ENCODE data around the gene GMPPB.

Gene GMPPB

DNA sequence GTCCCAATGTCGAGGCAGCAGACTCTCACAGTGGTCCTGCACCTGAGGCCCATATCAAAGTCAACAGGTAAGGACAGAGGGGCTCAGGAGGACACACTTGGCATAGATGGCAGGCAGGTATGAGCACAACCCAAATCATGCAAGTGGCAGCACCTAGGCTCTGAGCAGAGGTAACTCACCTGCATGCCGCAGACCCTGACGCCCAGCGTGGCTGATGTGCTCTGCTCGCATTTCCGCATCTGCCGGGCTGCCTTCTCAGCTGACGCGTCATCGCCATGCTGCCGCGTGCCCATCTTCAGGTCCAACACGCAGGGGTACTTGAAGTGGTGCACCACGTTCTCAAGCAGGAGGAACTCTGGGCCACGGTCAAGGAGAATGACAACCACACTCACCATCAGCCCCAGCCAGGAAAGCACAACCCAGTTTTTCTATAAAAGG is 4.2 kb upstream of the GMPPB start:
- DNase-seq, result no peak

- DNase-seq, result no peak
These were observed 3.6 kb upstream of the GMPPB start for GRCh38 chr3:49727154-49727923.

GRCh38 chr3:49725906-49726681 is 2.3 kb upstream of the GMPPB start:
- DNase-seq, result no peak

DNA sequence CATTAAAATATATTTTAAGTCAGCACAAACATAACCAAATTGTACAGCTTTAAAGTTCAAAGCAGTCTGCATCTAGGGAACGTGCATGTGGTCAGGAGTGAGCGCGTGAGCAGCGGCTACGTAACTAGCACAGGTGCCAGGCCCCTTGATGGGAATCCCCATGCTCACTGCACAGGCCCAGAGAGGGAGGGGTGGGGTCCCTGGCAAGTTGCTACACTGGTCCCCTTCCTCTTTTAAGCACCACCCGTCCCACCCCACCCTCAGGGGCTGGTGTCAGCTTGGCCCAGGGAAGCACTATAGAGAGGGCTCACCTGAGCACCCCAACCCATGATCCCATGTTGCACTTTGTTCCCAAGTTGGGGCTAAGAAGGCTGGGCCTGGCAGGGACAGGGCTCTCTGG is 835 bp upstream of the GMPPB start:
- no peak for DNase-seq

DNA sequence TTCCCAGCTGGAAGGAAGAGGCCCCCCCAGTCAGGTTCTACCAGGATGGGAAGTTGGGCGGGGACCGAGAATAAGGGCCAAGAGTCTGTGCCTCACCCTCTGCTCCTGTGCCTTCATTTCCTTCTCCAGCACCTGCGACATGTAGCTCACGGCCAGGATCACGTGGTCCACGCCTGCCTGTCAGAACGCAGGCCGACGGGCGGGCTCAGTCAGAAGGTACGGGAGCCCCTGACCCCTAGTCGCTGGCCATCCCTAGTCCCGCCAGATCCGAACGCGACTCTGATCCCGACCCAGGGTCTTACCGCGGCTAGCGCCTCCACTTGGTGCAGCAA is 489 bp downstream of the GMPPB start:
- no peak for DNase-seq

GRCh38 chr3:49722896-49723295 is 855 bp downstream of the GMPPB start:
- DNase-seq, result no peak

DNA sequence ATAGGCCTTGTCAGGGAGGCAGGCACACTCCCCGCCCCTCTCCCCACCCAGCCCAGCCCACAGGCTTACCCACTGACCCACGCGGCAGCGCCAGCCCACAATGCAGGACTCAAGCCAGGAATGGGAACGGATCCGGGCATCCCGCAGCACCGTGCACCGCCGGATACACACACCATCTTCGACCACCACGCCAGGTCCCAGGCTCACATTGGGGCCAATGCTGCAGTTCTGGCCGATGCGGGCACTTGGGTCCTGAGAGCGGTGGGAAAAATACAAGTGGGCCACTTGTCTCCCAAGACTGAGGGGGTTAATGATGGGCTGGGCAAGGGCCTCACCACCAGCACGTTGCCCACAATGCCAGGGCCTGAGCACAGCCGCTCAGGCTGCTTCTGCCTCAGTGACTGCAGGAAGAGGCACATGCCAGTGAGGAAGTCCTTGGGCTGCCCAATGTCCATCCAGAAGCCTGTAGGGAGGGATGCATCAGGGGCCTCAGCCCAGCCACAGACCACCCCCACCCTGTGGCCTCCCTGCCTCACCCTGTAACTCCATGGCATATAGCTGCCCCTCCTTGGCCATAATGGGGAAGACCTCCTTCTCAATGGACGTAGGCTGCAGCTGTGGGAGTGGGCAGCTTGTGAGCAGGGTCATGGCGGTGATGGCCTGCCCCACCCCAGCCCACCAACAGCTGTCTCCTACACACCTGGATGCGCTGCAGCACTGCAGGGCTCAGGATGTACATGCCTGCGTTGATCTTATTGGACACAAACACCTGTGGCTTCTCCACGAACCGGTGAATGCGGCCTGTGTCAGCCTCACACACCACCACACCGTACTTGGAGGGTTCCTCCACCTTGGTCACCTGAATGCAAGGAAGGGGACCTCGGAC is 1.6 kb downstream of the GMPPB start:
- DNase-seq, result no peak

DNA sequence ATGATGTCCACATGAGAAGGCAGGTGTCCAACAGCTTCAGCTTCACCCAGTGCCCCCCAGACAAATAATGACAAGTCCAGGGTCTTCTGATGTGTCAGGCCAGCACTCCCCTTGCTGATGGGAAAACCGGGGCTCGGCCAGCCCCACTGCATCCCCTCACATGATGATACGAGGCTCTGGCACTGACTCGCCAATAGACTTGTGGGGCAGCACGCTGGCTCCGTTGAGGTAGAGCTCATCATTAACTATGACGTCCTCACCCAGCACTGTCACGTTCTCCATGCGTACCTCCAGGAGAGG is 2.2 kb downstream of the GMPPB start:
- no peak for DNase-seq

DNA sequence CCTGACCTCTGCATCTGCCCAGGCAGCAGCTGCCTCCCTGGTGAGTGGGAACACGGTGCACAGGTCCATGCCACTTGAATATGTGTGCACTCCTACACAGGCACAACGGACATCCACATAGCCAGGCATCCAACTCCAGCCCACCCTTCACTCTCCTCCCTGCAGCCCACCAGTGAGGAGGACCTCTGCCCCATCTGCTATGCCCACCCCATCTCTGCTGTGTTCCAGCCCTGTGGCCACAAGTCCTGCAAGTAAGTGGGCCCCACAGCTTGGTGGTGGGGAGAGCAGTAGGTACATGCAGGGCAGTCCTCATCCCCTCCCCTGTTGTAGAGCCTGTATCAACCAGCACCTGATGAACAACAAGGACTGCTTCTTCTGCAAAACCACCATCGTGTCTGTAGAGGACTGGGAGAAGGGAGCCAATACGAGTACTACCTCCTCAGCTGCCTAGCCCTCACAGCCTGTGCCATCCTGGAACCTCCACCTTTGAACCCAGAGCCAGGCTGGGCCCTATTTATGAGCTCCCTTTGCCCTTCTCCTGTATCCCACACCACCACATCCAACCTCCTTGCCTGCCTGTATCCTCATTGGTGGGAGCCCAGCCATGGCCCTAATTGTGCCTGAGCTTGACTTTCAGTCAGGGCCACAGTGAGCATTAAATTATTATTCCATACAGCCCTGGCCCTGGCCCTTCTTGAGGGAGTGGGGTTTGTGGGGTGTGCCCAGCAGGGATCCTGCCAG is 2.7 kb downstream of the GMPPB start:
- DNase-seq, result no peak

DNA sequence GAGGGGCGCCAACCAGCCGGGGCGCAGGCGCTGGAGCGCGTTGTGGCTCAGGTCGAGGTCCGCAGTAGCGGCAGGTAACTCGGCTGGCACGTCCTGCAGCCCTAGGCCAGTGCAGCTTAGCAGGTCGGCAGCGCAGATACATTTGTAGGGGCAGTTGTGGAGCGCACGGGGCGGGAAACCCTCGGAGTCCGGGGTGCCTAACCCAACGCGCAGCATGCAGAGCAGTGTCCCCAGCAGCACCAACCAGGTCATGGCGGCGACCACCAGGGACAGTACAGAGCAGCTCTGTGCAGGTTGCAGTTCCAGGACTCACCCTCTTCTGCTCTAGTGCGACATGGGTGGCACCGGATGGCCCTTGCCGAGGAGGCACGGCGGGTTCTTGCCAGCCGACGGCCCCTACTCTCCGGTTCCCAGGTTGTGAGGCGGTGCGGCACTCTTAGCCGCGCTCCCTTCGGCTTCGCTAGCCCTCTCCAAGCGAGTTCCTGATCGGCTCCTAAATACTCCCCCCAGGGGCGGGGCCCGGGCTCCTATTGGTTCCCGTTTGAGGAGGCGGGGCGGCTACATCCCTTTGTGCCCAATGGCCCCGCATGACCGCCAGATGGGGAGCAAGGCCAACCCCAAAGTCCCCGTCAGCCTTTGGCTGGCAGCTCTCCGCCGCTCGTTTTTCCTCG is 4.4 kb downstream of the GMPPB start, which contains the start of gene AMIGO3:
AMIGO3 (minus strand) TSS at position 471 of the 671 bp plus-strand sequence; CDS start at position 252, 219 bp downstream.
- DNase-seq, result peak; percentile 57

DNA sequence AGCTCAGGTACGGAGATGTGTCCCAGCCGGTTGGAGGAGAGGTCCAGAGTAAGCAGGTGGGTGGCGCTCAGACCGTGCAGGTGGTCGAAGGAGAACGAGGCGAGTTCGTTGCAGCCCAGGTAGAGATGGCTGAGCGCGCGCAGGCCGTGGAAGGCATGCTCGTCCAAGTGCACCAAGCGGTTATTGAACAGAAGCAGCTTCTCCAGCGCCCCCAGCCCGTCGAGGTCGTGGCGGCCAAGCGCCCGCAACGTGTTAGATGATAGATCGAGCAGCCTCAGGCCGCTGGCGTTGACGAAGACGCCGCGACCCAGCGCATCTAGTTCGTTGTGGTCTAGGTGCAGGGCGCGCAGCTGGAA is 4.9 kb downstream of the GMPPB start:
- DNase-seq, result no peak

- DNase-seq, result no peak
These were observed 5.5 kb downstream of the GMPPB start for GRCh38 chr3:49717959-49718857.

GRCh38 chr3:49717211-49717958 is 6.4 kb downstream of the GMPPB start:
- DNase-seq, result no peak

DNA sequence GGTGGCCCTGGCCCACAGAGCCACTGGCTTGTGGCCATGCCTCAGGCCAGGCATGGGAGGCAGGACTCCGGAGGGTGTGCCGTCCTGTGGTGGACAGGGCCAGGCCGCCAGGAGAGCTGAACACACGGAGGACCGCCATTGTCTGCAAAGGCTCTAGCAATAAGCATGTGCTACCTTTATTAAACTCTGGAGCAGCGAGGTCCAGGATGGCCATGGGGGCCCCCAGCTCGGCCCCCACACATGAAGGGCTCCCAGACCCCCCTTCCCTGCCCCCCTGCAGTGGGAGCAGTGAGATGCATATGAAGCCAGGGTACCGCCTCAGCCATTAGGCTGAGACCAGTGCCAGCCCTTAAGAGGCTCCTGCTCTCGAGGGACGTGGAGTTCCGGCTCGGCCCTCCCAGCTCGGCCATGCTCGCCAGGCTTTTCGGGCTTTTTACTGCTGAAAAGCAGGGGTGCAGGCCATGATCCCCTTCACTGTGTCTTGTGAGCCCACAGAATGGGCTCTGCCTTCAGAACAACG is 7.0 kb downstream of the GMPPB start:
- DNase-seq, result no peak

DNA sequence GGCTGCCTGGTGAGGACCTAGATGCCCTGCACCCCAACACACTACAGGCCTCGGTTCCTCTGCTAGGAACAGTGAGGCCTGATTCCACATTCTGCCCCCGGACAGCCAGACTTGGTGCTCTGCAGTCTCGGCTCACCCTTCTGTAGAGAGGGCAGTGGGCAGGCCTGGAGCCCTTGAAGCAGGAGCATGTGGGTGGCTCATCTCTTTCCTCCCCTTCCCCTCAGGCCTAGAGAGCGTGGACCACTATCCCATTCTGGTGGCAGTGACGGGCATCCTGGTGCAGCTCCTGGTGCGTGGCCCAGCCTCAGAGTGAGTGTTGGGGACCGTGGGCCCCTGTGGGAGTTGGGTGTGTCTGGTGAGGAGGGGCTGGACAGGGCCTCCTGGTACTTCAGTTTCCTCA is 7.6 kb downstream of the GMPPB start:
- DNase-seq, result no peak

DNA sequence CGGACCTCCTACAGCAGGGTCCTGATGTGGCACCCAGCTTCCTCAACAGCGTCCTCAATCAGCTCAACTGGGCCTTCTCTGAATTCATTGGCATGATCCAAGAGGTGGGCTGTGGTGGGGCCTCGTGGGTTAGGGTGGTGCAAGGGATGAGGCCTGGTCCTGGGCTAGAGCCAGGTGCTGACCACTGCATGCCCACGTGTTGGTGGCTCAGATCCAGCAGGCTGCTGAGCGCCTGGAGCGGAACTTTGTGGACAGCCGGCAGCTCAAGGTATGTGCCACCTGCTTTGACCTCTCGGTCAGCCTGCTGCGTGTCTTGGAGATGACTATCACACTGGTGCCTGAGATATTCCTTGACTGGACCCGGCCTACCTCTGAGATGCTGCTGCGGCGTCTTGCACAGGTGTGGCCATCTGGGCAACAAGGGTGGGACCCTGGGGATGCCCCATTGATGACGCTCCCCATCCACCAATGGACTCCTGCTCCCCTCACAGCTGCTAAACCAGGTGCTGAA is 8.1 kb downstream of the GMPPB start:
- DNase-seq, result no peak

DNA sequence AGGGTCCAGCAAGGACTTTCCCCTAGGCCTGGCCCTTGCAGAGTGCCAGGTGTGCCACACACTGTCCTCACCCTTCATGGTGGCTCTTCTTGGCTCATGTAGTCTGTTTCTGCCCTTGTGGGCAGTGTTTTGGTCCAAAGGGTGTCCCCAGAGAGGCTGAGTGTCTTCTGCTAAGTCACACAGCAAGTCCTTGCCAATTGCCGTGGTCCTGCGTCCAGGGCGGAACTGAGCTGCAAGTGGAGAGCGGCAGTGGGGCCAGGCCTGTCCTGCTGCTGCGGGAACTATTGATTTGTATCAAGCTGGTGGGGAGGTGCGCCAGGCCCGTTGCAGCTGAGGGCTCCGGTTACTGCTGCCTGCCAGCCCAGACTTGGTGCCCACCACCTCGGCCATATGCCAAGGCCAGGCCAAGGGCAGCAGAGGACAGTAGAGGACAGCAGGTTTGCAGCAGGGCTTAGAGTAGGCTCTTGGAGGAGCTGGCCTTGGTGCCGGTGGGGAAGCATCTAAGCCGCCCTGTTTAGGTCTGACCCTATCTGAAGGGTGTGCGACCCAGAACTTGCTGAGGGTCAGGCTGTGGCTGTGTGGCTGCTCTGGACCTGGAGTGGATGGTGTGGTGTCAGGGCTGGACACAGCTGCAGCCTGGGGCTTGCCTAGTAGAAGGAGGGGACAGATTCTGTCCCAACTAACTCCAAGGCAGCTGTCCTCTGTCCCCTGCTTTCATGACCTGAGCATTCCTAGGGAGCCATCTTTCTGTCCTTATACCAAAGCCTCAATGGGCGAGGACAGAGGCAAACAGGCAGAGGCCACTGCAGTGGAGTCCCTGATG is 8.8 kb downstream of the GMPPB start:
- no peak for DNase-seq

DNA sequence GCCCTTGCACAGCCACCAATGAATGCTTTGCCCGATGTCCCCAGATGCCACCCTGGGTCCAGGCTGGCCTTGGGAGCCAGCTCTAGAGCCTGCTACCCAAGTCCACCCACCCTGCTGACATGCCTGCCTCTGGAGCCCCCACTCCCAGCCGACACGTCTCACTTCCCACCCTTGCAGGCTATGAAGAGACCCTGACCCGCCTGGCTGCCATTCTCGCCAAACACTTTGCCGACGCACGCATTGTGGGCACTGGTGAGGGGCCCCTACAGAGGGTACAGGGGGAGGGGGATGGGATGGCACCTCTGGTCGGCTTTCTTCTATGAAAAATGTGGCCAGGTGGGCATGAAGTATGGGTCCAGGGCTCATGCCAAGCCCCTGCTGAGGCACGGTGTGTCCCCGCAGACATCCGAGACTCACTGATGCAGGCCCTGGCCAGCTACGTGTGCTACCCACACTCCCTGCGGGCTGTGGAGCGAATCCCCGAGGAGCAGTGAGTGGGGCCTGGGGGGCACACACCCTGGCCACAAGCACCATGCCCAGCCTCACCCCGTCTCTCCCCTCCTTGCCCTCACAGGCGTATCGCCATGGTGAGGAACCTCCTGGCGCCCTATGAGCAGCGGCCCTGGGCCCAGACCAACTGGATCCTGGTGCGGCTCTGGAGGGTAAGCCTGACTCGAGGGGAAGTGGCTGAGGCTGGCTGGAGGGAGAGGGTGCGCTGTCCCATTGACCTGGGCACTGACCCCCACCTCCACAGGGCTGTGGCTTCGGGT is 10.2 kb downstream of the GMPPB start:
- DNase-seq, result no peak
